ENCODE results near the gene ZC3H4. TPM values are rescaled to one million over a fixed set of nuclear protein-coding genes. Genes with fewer than 3 reads are reported as not detected.
A peak's percentile ranks its signal among the peaks of the same experiment; 100 is the strongest.

ZC3H4 gene
- total RNA-seq, 4 donors from 2014 or later = 16.4 to 26.2 (median 20.1) TPM

- 88% methylated on average over 4 of the region's 4 CpGs for WGBS, 2 donors
- intact Hi-C loops (cut with DNase I) = no loop called here
Measured at GRCh38 chr19:47129579-47129978, 16.0 kb upstream of the ZC3H4 start.

GRCh38 chr19:47125669-47125938 lies 12.0 kb upstream of the ZC3H4 start:
- intact Hi-C loops (cut with DNase I) = no loop called here
- Histone ChIP-seq H3K36me3 (no peaks in the 10 kb centered on the region), H3K27ac (peak overlapping the region in 3 of 4 donors; percentile 29 to 52 (median 40)), H3K4me1 (peaks cover 0 to 16% (median 0%) of the 10 kb centered on the region in 3 donors), H3K27me3 (no peaks in the 10 kb centered on the region), H3K4me3 (no peak overlapping the region), H3K9me3 (no peaks in the 10 kb centered on the region)
- TF ChIP-seq CTCF (IDR thresholded peaks at IDR 0.05) (no peak), POLR2A (IDR thresholded peaks at IDR 0.05) (no peak)
- no peak for DNase-seq

More at GRCh38 chr19:47129579-47129978, 16.0 kb upstream of the ZC3H4 start:
- Histone ChIP-seq H3K9me3 (no peaks in the 10 kb centered on the region), H3K4me3 (no peak overlapping the region), H3K27ac (no peak overlapping the region), H3K4me1 (peaks cover 11 to 50% (median 16%) of the 10 kb centered on the region in 3 donors), H3K27me3 (no peaks in the 10 kb centered on the region), H3K36me3 (peaks cover 0 to 8% (median 0%) of the 10 kb centered on the region in 3 donors)
- no peak for DNase-seq
- TF ChIP-seq CTCF (IDR thresholded peaks at IDR 0.05) = no peak
- no peak for TF ChIP-seq POLR2A (IDR thresholded peaks at IDR 0.05)

GRCh38 chr19:47124937-47125668 lies 11.5 kb upstream of the ZC3H4 start:
- no peak for DNase-seq
- intact Hi-C loops (cut with DNase I) = loop anchor here (5.0 kb wide), 1 partner anchor 93 kb away; no protein-coding TSS in a partner anchor
- Histone ChIP-seq H3K27me3 (no peaks in the 10 kb centered on the region), H3K4me1 (peaks cover 0 to 11% (median 0%) of the 10 kb centered on the region in 3 donors), H3K9me3 (no peaks in the 10 kb centered on the region), H3K4me3 (no peak overlapping the region), H3K36me3 (no peaks in the 10 kb centered on the region), H3K27ac (peak overlapping the region in 3 of 4 donors; percentile 29 to 52 (median 40))
- WGBS, 2 donors = 34 to 39% methylated on average over 8 of the region's 8 CpGs
- TF ChIP-seq CTCF (IDR thresholded peaks at IDR 0.05) (peak; percentile 49 to 87 (median 80)), POLR2A (IDR thresholded peaks at IDR 0.05) (no peak)

- TF ChIP-seq CTCF (IDR thresholded peaks at IDR 0.05) (no peak), POLR2A (IDR thresholded peaks at IDR 0.05) (no peak)
- H3K27me3 ChIP-seq = no peaks in the 10 kb centered on the region
- H3K4me1 ChIP-seq = peaks cover 0 to 8% (median 0%) of the 10 kb centered on the region in 3 donors
- H3K4me3 ChIP-seq = no peak overlapping the region
- DNase-seq = no peak
- no peaks in the 10 kb centered on the region for H3K36me3 ChIP-seq
- WGBS, 2 donors = 85 to 86% methylated on average over 7 of the region's 7 CpGs
- H3K27ac ChIP-seq = no peak overlapping the region
- H3K9me3 ChIP-seq = no peaks in the 10 kb centered on the region
- intact Hi-C loops (cut with DNase I) = loop anchor here (2.0 to 5.0 kb wide), 2 partner anchors 43 to 91 kb away; no protein-coding TSS in a partner anchor
Measured at GRCh38 chr19:47123406-47123805, 9.8 kb upstream of the ZC3H4 start.
